Measurements from ENCODE around the gene PPOX.

DNA sequence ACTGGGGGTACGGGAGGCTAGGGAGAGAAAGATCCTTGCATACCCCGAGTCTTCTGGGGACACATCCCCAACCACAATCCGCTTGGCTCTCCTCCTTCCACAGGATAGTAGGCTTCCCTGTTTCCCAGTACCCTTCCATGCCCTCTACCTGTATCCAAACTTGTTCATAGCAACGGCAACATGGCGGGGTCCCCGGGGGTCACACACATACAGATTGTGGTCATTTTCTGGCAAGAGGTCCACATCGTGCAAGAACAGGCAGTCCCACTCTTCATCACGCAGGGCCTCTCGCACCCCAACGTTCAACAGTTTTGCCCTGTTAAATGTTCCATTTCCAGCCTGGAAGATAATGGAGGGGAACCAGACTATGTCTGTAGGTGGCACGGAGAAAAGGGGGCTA lies 7.5 kb downstream of the PPOX start:
- TF ChIP-seq, protein P1, sequence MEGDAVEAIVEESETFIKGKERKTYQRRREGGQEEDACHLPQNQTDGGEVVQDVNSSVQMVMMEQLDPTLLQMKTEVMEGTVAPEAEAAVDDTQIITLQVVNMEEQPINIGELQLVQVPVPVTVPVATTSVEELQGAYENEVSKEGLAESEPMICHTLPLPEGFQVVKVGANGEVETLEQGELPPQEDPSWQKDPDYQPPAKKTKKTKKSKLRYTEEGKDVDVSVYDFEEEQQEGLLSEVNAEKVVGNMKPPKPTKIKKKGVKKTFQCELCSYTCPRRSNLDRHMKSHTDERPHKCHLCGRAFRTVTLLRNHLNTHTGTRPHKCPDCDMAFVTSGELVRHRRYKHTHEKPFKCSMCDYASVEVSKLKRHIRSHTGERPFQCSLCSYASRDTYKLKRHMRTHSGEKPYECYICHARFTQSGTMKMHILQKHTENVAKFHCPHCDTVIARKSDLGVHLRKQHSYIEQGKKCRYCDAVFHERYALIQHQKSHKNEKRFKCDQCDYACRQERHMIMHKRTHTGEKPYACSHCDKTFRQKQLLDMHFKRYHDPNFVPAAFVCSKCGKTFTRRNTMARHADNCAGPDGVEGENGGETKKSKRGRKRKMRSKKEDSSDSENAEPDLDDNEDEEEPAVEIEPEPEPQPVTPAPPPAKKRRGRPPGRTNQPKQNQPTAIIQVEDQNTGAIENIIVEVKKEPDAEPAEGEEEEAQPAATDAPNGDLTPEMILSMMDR (IDR thresholded peaks at IDR 0.05) = no peak
- TF ChIP-seq EP300 (IDR thresholded peaks at IDR 0.05; ENCODE audit: low read depth) = no peak
- TF ChIP-seq POLR2A (IDR thresholded peaks at IDR 0.05) = no peak
- no peak for TF ChIP-seq POLR2AphosphoS5 (IDR thresholded peaks at IDR 0.05)
